CD8-positive, alpha-beta memory T cell (primary cell): ENCODE results near the gene MFRP. TPM values are rescaled to one million over a fixed set of nuclear protein-coding genes. Genes with fewer than 3 reads are reported as not detected.
A peak's percentile ranks its signal among the peaks of the same experiment; 100 is the strongest.

ENCODE experiments used
- CTCF ChIA-PET: fragments of 350-600 bp; sonication (Branson Sonifier 250); formaldehyde crosslinking; loops from one replicate; lab custom pipeline; 2021; ENCODE audit warnings: antibody characterized with exemption; lab: Charles Lee
- POLR2A ChIA-PET: fragments of 350-600 bp; sonication (Branson Sonifier 250); formaldehyde crosslinking; loops from one replicate; lab custom pipeline; 2021; ENCODE audit warnings: antibody characterized with exemption; lab: Charles Lee
- DNase-seq, 5 donors: peaks; one replicate each; pipeline versions ENCODE4 v3.0.0 to v3.0.0-alpha.2; 2020 to 2022; ENCODE audit warnings: mixed read lengths in 1 of 5
- H3K27ac ChIP-seq: one replicate; pipeline ENCODE4 v1.7.0; 2013; ENCODE audit warnings: low read depth, mild to moderate bottlenecking, low read length, moderate library complexity
- H3K27me3 ChIP-seq: 2 replicates; pipeline ENCODE4 v1.7.0; 2013; ENCODE audit warnings: low read length, mild to moderate bottlenecking; ENCODE audit not compliant: insufficient read depth, poor library complexity, severe bottlenecking
- H3K36me3 ChIP-seq: 2 replicates; pipeline ENCODE4 v1.7.0; 2013; ENCODE audit warnings: mild to moderate bottlenecking, low read length, moderate library complexity; ENCODE audit not compliant: insufficient read depth
- H3K4me1 ChIP-seq: 2 replicates; pipeline ENCODE4 v1.7.0; 2013; ENCODE audit warnings: mild to moderate bottlenecking, low read length, moderate library complexity; ENCODE audit not compliant: insufficient read depth
- H3K4me3 ChIP-seq: 2 replicates; pipeline ENCODE4 v1.7.0; 2013; ENCODE audit warnings: mild to moderate bottlenecking, low read length
- H3K9me3 ChIP-seq: 2 replicates; pipeline ENCODE4 v1.7.0; 2013; ENCODE audit warnings: mild to moderate bottlenecking, low read length
- H3K27ac Mint-ChIP-seq, 8 donors: one replicate each; pipeline ENCODE4 v1.8.0; 2020 to 2021; ENCODE audit warnings: mixed read lengths in 8 of 8, mild to moderate bottlenecking in 6 of 8, inconsistent platforms in 3 of 8, moderate library complexity in 3 of 8
- H3K27me3 Mint-ChIP-seq, 2 donors: one replicate each; pipeline ENCODE4 v1.8.0; 2020 to 2021; ENCODE audit warnings: mixed read lengths in 2 of 2, mild to moderate bottlenecking in 1 of 2, moderate library complexity in 1 of 2
- H3K36me3 Mint-ChIP-seq, 3 donors: one replicate each; pipeline ENCODE4 v1.8.0; 2020 to 2021; ENCODE audit warnings: mixed read lengths in 3 of 3, inconsistent platforms in 1 of 3, mild to moderate bottlenecking in 1 of 3
- H3K4me1 Mint-ChIP-seq, 3 donors: one replicate each; pipeline ENCODE4 v1.8.0; 2020 to 2021; ENCODE audit warnings: mixed read lengths in 3 of 3, inconsistent platforms in 1 of 3, mild to moderate bottlenecking in 1 of 3
- H3K4me3 Mint-ChIP-seq, 7 donors: one replicate each; pipeline ENCODE4 v1.8.0; 2020 to 2021; ENCODE audit warnings: mixed read lengths in 7 of 7, mild to moderate bottlenecking in 6 of 7, moderate library complexity in 4 of 7, inconsistent platforms in 2 of 7
- H3K9me3 Mint-ChIP-seq, 5 donors: one replicate each; pipeline ENCODE4 v1.8.0; 2020 to 2022; ENCODE audit warnings: mixed read lengths in 5 of 5, mild to moderate bottlenecking in 3 of 5, moderate library complexity in 2 of 5, inconsistent platforms in 1 of 5
- polyA plus RNA-seq: library from polyadenylated mRNA; unstranded; fragments of 300-500 nt; fragmentation: Illumina TruSeq; gene quantifications from one replicate; pipeline ENCODE4 v1.2.3, GENCODE V29; 2021
- total RNA-seq, 2 experiments: library from RNA; stranded (reverse); gene quantifications; one replicate each; pipeline ENCODE4 v1.2.3, GENCODE V29; 2021

Gene MFRP
- total and polyA plus RNA-seq, 3 experiments from 2014 or later = not detected

DNA sequence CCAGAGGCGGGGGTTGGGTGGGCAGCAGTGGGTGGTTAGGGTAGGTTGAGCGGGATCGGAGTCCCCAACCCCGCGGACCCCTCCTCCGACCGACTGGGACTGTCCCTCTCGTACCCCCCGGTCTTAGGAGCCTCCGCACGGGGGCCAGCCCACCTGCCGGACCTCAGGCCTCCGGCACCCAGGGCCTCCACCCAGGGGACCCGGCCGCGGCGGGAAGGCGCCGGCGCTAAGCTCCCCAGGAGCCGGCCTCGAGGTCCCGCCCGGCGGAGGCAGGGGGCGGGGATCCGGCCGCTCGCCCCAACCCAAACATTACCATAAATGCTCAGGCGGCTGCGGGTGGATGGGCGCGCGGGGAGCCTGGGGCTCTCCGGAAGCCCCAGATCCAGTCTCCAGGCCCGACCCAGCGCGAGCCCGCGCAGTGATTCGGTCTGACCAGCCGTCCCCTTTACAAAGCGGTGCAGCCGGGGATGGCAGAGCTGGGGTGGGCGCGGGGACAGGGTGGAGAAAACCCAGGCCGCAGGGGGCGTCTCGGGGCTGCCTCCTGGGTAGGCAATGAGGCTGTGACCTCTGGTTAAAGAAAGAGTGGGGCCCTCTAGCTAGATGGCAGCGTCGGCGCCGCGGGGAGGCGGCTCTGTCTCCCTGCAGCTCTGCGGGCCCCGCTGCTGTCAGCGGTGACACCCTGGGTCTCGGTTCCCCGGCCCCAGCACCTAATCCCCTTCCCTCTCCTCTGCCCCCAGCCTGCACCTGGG lies 25.6 kb downstream of the MFRP start:
- Histone ChIP-seq H3K27me3 (peaks cover 6% of the 10 kb centered on the region), H3K4me1 (peaks cover 22% of the 10 kb centered on the region), H3K36me3 (no peaks in the 10 kb centered on the region), H3K9me3 (no peaks in the 10 kb centered on the region), H3K4me3 (peak overlapping the region; percentile 74), H3K27ac (peak overlapping the region; percentile 78)
- CTCF ChIA-PET = interaction anchor here (0.7 to 4.2 kb wide), 15 partner anchors 10 to 219 kb away, joined by 3 to 23 read pairs (median 3); partner anchors contain the start of gene CBL
- peak in 4 of 5 donors; percentile 31 to 63 (median 43) for DNase-seq
- Mint-ChIP-seq H3K9me3 (no peaks in the 10 kb centered on the region), H3K27ac (peak overlapping the region in 7 of 8 donors; percentile 32 to 87 (median 65)), H3K4me3 (peak overlapping the region; percentile 81 to 95 (median 85)), H3K36me3 (no peaks in the 10 kb centered on the region), H3K4me1 (peaks cover 11 to 41% (median 20%) of the 10 kb centered on the region in 3 donors), H3K27me3 (peaks cover 11 to 17% of the 10 kb centered on the region in 2 donors)
- POLR2A ChIA-PET = interaction anchor here (0.6 to 1.3 kb wide), 6 partner anchors 11 to 236 kb away, joined by 3 to 5 read pairs (median 3); partner anchors contain the start of genes CBL and HMBS

DNA sequence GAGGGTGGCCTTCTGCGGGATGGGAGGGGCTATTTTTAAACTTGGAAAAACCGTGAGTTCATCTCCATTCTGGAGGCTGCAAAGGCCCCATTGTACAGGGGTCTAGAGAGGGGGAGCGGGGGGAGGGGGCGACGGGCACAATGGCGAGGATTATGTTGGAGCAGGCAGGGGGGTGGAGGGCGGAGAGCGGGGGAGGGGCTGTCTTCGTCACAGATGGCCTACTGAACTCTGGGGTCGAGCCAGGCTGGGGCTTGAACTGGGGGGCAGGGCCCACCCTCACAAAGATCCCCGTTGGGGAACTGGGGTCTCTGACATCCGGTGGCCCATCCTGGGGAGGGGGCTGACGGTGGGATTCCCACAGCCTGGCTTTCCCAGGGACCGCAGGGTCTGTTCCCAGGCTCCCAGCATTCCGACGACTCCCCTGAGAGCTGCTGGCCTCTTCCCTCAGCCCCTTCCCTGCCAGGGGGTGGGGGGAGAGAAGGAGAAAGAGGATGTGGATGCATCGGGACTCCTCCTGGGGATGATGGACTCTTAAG lies 26.2 kb downstream of the MFRP start:
- Mint-ChIP-seq H3K4me1 (peaks cover 11 to 47% (median 26%) of the 10 kb centered on the region in 3 donors), H3K27me3 (peaks cover 13 to 24% of the 10 kb centered on the region in 2 donors), H3K27ac (peak overlapping the region in 3 of 8 donors; percentile 82 to 90 (median 86)), H3K4me3 (peak overlapping the region in 5 of 7 donors; percentile 50 to 84 (median 74)), H3K36me3 (no peaks in the 10 kb centered on the region), H3K9me3 (no peaks in the 10 kb centered on the region)
- ChIA-PET CTCF (interaction anchor here (1.2 to 4.2 kb wide), 6 partner anchors 11 to 115 kb away, joined by 3 to 23 read pairs (median 4); partner anchors contain the start of gene CBL), POLR2A (interaction anchor here (0.7 to 1.3 kb wide), 2 partner anchors 114 to 236 kb away, joined by 5 read pairs; partner anchors contain the start of genes CBL and HMBS)
- peaks cover 28% of the 10 kb centered on the region for H3K4me1 ChIP-seq
- DNase-seq = no peak
- peak overlapping the region; percentile 78 for H3K27ac ChIP-seq
- H3K4me3 ChIP-seq = peak overlapping the region; percentile 74
- no peaks in the 10 kb centered on the region for H3K9me3 ChIP-seq
- no peaks in the 10 kb centered on the region for H3K36me3 ChIP-seq
- H3K27me3 ChIP-seq = peaks cover 12% of the 10 kb centered on the region

DNA sequence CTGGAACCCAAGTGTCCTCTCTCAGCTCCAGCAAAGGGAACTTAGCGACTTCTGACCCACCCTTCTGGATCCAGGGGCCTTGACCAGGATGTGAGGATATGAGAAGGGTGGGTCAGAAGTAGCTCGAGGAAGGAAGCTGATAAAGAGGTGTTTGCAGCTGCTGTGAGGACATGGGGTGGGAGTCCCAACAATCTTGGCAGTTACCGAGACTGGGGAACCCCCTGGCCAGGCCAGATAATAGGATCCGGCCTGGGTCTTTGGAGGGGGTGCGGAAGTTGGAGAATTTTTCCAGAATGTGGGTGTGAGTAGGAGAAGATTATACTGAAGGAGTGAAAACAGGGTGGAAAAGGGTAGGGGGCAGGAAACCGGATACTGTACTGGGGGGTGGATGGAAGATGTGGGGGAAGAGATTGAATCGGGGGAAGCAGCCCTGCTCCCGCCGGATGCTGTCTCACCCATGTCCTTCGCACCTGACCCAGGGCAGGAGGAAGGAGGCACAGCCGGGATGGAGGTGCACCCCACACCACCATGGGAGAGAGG lies 26.7 kb downstream of the MFRP start:
- Histone ChIP-seq H3K9me3 (no peaks in the 10 kb centered on the region), H3K27me3 (peaks cover 14% of the 10 kb centered on the region), H3K4me1 (peaks cover 34% of the 10 kb centered on the region), H3K36me3 (no peaks in the 10 kb centered on the region), H3K4me3 (no peak overlapping the region), H3K27ac (peak overlapping the region; percentile 78)
- peaks cover 13 to 26% of the 10 kb centered on the region in 2 donors for H3K27me3 Mint-ChIP-seq
- H3K36me3 Mint-ChIP-seq = no peaks in the 10 kb centered on the region
- peak overlapping the region in 7 of 8 donors; percentile 40 to 96 (median 87) for H3K27ac Mint-ChIP-seq
- peak overlapping the region; percentile 50 to 84 (median 68) for H3K4me3 Mint-ChIP-seq
- peaks cover 11 to 53% (median 29%) of the 10 kb centered on the region in 3 donors for H3K4me1 Mint-ChIP-seq
- ChIA-PET POLR2A (interaction anchor here (0.6 to 1.3 kb wide), 2 partner anchors 114 to 980 kb away, joined by 5 read pairs; partner anchors contain the start of gene CBL), CTCF (interaction anchor here (1.4 kb wide), 1 partner anchor 12 kb away, joined by 3 read pairs; no protein-coding TSS in a partner anchor)
- H3K9me3 Mint-ChIP-seq = no peaks in the 10 kb centered on the region
- DNase-seq = no peak

DNA sequence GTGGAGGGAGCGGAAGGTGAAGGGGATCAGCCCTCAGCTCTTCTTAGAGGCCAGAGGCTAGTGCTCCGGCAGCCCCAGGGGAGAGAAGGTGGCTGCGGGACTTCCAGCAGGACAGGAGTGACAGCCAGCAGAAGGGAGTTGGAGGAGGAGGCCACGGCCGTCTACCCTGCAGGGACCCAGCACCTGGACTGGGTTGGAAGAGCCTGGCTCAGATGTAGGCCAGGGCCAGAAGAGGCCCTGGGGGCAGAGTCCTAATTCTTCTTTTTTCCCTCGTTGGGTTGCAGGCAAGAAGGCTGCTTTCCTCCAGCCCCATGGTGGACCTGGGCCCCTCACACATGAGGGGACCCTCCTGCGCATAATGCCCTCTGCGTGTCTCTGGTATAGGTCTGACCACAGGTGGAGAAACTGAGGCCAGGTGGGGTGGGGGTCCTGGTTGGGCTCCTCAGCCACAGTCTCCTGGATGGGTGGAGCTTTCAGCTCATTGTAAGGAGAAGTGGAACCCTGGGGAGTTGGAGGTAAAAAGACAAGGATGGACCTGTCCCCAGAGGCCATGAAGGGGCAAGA lies 27.3 kb downstream of the MFRP start:
- H3K9me3 ChIP-seq = no peaks in the 10 kb centered on the region
- peak overlapping the region; percentile 21 to 95 (median 88) for H3K27ac Mint-ChIP-seq

DNA sequence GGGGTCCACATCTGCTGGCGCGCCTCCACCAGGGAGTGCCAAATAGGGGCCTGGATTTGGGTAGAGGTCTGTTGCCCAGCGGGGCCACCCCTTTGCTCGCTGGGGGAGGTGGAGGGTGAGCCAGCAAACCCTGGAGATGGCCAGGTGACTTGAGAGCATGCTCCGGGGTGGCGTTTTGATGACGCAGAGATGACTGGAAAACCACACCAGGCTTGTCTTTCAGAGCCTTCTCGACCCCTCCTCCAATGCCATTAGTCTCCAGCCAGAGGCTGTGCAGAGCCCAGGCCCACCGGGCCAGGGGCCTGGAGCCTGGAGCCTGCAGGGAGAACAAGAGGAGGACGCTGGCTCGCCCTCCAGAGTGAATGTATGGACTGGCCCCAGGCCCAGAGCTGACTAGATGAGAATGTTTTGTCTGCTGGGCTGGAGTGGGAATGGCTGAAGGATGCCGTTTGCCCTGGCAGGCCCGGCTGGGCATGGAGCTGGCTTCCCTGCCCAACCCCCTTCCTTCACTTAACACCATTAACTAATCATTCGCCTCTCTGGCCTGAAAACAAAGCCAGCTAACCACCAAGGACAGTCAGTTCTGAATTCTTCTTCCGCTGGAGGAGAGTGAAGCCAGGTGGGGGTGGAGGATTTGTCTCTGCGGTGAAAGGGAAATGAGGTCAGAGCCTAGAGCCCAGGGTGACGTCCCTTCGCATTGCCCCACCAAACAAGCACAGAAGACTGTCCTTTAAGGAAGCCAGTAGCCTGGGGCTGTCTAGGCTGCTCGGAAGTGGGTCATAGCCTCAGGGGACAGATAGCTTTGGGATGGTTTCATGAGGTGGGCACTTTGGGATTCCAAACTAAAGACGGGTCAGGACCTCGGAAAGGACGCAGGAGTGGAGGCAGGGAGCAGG lies 28.0 kb downstream of the MFRP start:
- DNase-seq = peak in 2 of 5 donors; percentile 40 to 41
- Mint-ChIP-seq H3K27me3 (peaks cover 14 to 33% of the 10 kb centered on the region in 2 donors), H3K36me3 (no peaks in the 10 kb centered on the region), H3K4me3 (peak overlapping the region; percentile 11 to 84 (median 68)), H3K4me1 (peaks cover 9 to 54% (median 27%) of the 10 kb centered on the region in 3 donors), H3K9me3 (no peaks in the 10 kb centered on the region), H3K27ac (peak overlapping the region; percentile 61 to 95 (median 88))
- Histone ChIP-seq H3K27me3 (peaks cover 14% of the 10 kb centered on the region), H3K27ac (peak overlapping the region; percentile 78), H3K9me3 (no peaks in the 10 kb centered on the region), H3K4me1 (peaks cover 34% of the 10 kb centered on the region), H3K4me3 (no peak overlapping the region), H3K36me3 (no peaks in the 10 kb centered on the region)
- ChIA-PET POLR2A (no interaction called here), CTCF (interaction anchor here (0.6 to 0.9 kb wide), 2 partner anchors 20 to 90 kb away, joined by 3 read pairs; no protein-coding TSS in a partner anchor)

More for the DNA sequence above, 27.3 kb downstream of the MFRP start:
- Histone ChIP-seq H3K4me3 (no peak overlapping the region), H3K27me3 (peaks cover 14% of the 10 kb centered on the region), H3K36me3 (no peaks in the 10 kb centered on the region), H3K4me1 (peaks cover 37% of the 10 kb centered on the region), H3K27ac (peak overlapping the region; percentile 78)
- Mint-ChIP-seq H3K9me3 (no peaks in the 10 kb centered on the region), H3K4me3 (peak overlapping the region; percentile 59 to 84 (median 68)), H3K27me3 (peaks cover 14 to 31% of the 10 kb centered on the region in 2 donors), H3K36me3 (no peaks in the 10 kb centered on the region), H3K4me1 (peaks cover 11 to 54% (median 30%) of the 10 kb centered on the region in 3 donors)
- ChIA-PET CTCF (no interaction called here), POLR2A (interaction anchor here (0.6 kb wide), 1 partner anchor 979 kb away, joined by 5 read pairs; no protein-coding TSS in a partner anchor)
- DNase-seq = no peak

DNA sequence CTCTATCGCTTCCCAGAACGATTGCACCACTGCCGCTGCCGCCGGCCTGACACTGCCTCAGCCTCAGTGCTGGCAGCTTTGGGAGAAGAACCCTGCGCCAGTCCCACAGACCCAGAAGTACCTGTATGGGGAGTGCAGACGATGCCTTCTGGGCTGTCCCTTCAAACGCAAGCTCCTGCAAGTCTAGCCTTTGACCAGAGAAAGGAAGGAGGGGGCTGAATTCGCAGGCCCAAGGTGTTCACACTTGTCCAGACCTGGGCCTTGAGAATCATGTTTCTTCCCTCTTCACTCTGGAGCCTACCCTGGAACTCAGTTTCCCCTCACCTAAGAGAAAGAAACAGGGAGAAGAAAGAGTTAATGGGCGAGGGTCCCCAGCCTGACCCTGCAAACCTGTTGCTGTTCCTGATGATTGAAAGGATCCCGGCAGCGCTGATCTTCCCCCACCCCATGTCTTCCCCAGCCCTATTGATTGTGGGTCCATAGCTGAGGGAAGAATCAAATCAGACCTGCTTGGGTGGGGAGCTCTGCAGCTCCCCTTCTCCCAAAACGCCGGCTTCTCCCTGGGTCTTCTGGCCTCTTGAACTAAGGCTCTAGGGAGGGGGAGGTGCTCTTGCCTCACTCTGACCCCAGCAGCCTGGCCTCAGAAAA lies 28.8 kb downstream of the MFRP start:
- Histone ChIP-seq H3K27me3 (peaks cover 14% of the 10 kb centered on the region), H3K4me3 (no peak overlapping the region), H3K27ac (no peak overlapping the region), H3K36me3 (no peaks in the 10 kb centered on the region), H3K9me3 (no peaks in the 10 kb centered on the region), H3K4me1 (peaks cover 34% of the 10 kb centered on the region)
- Mint-ChIP-seq H3K9me3 (no peaks in the 10 kb centered on the region), H3K4me1 (peaks cover 7 to 54% (median 26%) of the 10 kb centered on the region in 3 donors), H3K4me3 (peak overlapping the region in 2 of 7 donors; percentile 31 to 82), H3K27ac (peak overlapping the region in 2 of 8 donors; percentile 64 to 68), H3K36me3 (no peaks in the 10 kb centered on the region), H3K27me3 (peaks cover 14 to 33% of the 10 kb centered on the region in 2 donors)
- ChIA-PET CTCF (interaction anchor here (0.9 kb wide), 1 partner anchor 21 kb away, joined by 3 read pairs; no protein-coding TSS in a partner anchor), POLR2A (no interaction called here)
- DNase-seq = no peak
